ENCODE results near the gene PRSS8. TPM values are rescaled to one million over a fixed set of nuclear protein-coding genes. Genes with fewer than 3 reads are reported as not detected.
"Not testable (repeated sequence)": the region's sequence is repeated elsewhere in the genome, so short reads cannot be mapped to it uniquely, and the experiment has no call there.

PRSS8 gene
- polyA plus RNA-seq, 1 experiment, result not detected

- H3K27me3 ChIP-seq (ENCODE audit: control insufficient read depth, insufficient read depth, low read length), result peaks cover 5% of the 10 kb centered on the region
- H3K4me3 ChIP-seq (ENCODE audit: low read depth, low read length), result no peak overlapping the region
- no peaks in the 10 kb centered on the region for H3K9me3 ChIP-seq (ENCODE audit: control insufficient read depth, insufficient read depth, low read length)
- POLR2A ChIA-PET, result interaction anchor here (1.5 kb wide), 1 partner anchor 11 kb away, joined by 6 read pairs; the partner anchor contains the start of gene FUS
- TF ChIP-seq CTCF (IDR thresholded peaks at IDR 0.05; ENCODE audit: low read depth, low read length), result no peak
- CTCF ChIA-PET, result no interaction called here
- H3K27ac ChIP-seq (ENCODE audit: low read depth, low read length), result no peak overlapping the region
- no peak for DNase-seq (ENCODE audit: low read depth, low spot score)
These were observed 33.3 kb upstream of the PRSS8 start for GRCh38 chr16:31168848-31169247.

GRCh38 chr16:31167315-31167714, 31.8 kb upstream of the PRSS8 start:
- no peak for DNase-seq (ENCODE audit: low read depth, low spot score)
- Histone ChIP-seq H3K4me3 (ENCODE audit: low read depth, low read length) (no peak overlapping the region), H3K27me3 (ENCODE audit: control insufficient read depth, insufficient read depth, low read length) (peaks cover 9% of the 10 kb centered on the region), H3K9me3 (ENCODE audit: control insufficient read depth, insufficient read depth, low read length) (no peaks in the 10 kb centered on the region), H3K27ac (ENCODE audit: low read depth, low read length) (no peak overlapping the region)
- POLR2A ChIA-PET, result interaction anchor here (0.7 to 1.9 kb wide), 2 partner anchors 13 to 276 kb away, joined by 4 to 5 read pairs; partner anchors contain the start of gene ZNF843
- CTCF ChIA-PET, result no interaction called here
- TF ChIP-seq CTCF (IDR thresholded peaks at IDR 0.05; ENCODE audit: low read depth, low read length), result no peak

GRCh38 chr16:31157136-31157535, 21.6 kb upstream of the PRSS8 start:
- H3K4me3 ChIP-seq (ENCODE audit: low read depth, low read length), result no peak overlapping the region
- DNase-seq (ENCODE audit: low read depth, low spot score), result no peak
- no peak for TF ChIP-seq CTCF (IDR thresholded peaks at IDR 0.05; ENCODE audit: low read depth, low read length)
- ChIA-PET CTCF (interaction anchor here (0.6 to 2.5 kb wide), 5 partner anchors 11 to 712 kb away, joined by 3 to 17 read pairs (median 3); no protein-coding TSS in a partner anchor), POLR2A (no interaction called here)
- H3K9me3 ChIP-seq (ENCODE audit: control insufficient read depth, insufficient read depth, low read length), result no peaks in the 10 kb centered on the region
- H3K27me3 ChIP-seq (ENCODE audit: control insufficient read depth, insufficient read depth, low read length), result peaks cover 3% of the 10 kb centered on the region
- no peak overlapping the region for H3K27ac ChIP-seq (ENCODE audit: low read depth, low read length)

- CTCF ChIA-PET, result interaction anchor here (3.2 kb wide), 1 partner anchor 9 kb away, joined by 14 read pairs; no protein-coding TSS in a partner anchor
- peaks cover 32% of the 10 kb centered on the region for H3K27me3 ChIP-seq (ENCODE audit: control insufficient read depth, insufficient read depth, low read length)
- H3K27ac ChIP-seq (ENCODE audit: low read depth, low read length); POLR2A ChIA-PET; H3K9me3 ChIP-seq (ENCODE audit: control insufficient read depth, insufficient read depth, low read length); DNase-seq (ENCODE audit: low read depth, low spot score); H3K4me3 ChIP-seq (ENCODE audit: low read depth, low read length): not testable (repeated sequence)
These were observed 15.4 kb upstream of the PRSS8 start for GRCh38 chr16:31150976-31151375.

- Histone ChIP-seq H3K9me3 (ENCODE audit: control insufficient read depth, insufficient read depth, low read length) (no peaks in the 10 kb centered on the region; the same call in 1 of the 2 replicates), H3K27ac (ENCODE audit: low read depth, low read length) (no peak within 1 kb of the TSS), H3K27me3 (ENCODE audit: control insufficient read depth, insufficient read depth, low read length) (peaks cover 32% of the 10 kb centered on the region), H3K4me3 (ENCODE audit: low read depth, low read length) (no peak within 1 kb of the TSS)
- DNase-seq (ENCODE audit: low read depth, low spot score), result no peak
- TF ChIP-seq CTCF (IDR thresholded peaks at IDR 0.05; ENCODE audit: low read depth, low read length), result no peak
- ChIA-PET CTCF (interaction anchor here (3.2 kb wide), 1 partner anchor 8 kb away, joined by 14 read pairs; no protein-coding TSS in a partner anchor), POLR2A (interaction anchor here (0.5 kb wide), 2 partner anchors 116 to 155 kb away, joined by 3 read pairs; no protein-coding TSS in a partner anchor)
These were observed 14.7 kb upstream of the PRSS8 start, which contains the start of gene PRSS36 for GRCh38 chr16:31149894-31150890. TSS of gene PRSS36 (minus strand) at chr16:31150066. CDS start at chr16:31150035, 31 bp downstream.

Data from AG04450 (cell line).